AG09309 (cell line): ENCODE measurements around the gene ADCY3.

ENCODE experiments used
- DNase-seq: peaks from one replicate; pipeline ENCODE4 v3.0.0-alpha.2; 2010; ENCODE audit warnings: low read depth
- H3K4me3 ChIP-seq: 2 replicates; pipeline ENCODE4 v1.5.1; 2011; ENCODE audit warnings: mild to moderate bottlenecking, low read depth, low read length, moderate library complexity; ENCODE audit not compliant: control insufficient read depth
- CTCF ChIP-seq: IDR thresholded peaks from 2 replicates; pipeline ENCODE4 v1.5.1; 2011; ENCODE audit warnings: mild to moderate bottlenecking, low read depth, low read length, inconsistent platforms; ENCODE audit not compliant: insufficient read depth, control insufficient read depth; ENCODE audit errors: missing control alignments

ADCY3 gene

GRCh38 chr2:24913911-24914310 is 6.1 kb downstream of the ADCY3 start:
- no peak overlapping the region for H3K4me3 ChIP-seq
- TF ChIP-seq CTCF, result no peak
- no peak for DNase-seq

- no peak for TF ChIP-seq CTCF
- DNase-seq, result no peak
- no peak overlapping the region for H3K4me3 ChIP-seq
These were observed 7.1 kb downstream of the ADCY3 start for GRCh38 chr2:24912986-24913385.

- DNase-seq, result no peak
- H3K4me3 ChIP-seq, result no peak overlapping the region
- TF ChIP-seq CTCF, result no peak
These were observed 7.5 kb downstream of the ADCY3 start for GRCh38 chr2:24912523-24912922.

GRCh38 chr2:24910245-24910644 is 9.8 kb downstream of the ADCY3 start:
- no peak for DNase-seq
- TF ChIP-seq CTCF, result no peak
- H3K4me3 ChIP-seq, result no peak overlapping the region

GRCh38 chr2:24909555-24910177 is 10.4 kb downstream of the ADCY3 start:
- no peak overlapping the region for H3K4me3 ChIP-seq
- TF ChIP-seq CTCF, result no peak
- DNase-seq, result peak; percentile 41

GRCh38 chr2:24908461-24908901 is 11.6 kb downstream of the ADCY3 start:
- no peak for DNase-seq
- no peak for TF ChIP-seq CTCF
- H3K4me3 ChIP-seq, result no peak overlapping the region
